ACC112 (cell line): ENCODE data around the gene LRFN2.

Experiments
- H2AFZ ChIP-seq: fragments of 200-600 bp; sonication (generic); one replicate; pipeline ENCODE4 v1.6.0; 2017; ENCODE audit warnings: antibody characterized with exemption, low read length; ENCODE audit not compliant: unreplicated experiment
- H3K27ac ChIP-seq: fragments of 200-600 bp; sonication (generic); 2 replicates; pipeline ENCODE4 v1.5.1; 2014; ENCODE audit warnings: low read depth, mild to moderate bottlenecking, antibody characterized with exemption, low read length, moderate library complexity
- H3K27me3 ChIP-seq: fragments of 200-600 bp; sonication (generic); 2 replicates; pipeline ENCODE4 v1.6.1; 2014; ENCODE audit warnings: mild to moderate bottlenecking, antibody characterized with exemption, low read length, moderate library complexity, mixed read lengths; ENCODE audit not compliant: insufficient read depth
- H3K36me3 ChIP-seq: fragments of 200-600 bp; sonication (generic); 2 replicates; pipeline ENCODE4 v1.6.1; 2016; ENCODE audit warnings: mild to moderate bottlenecking, antibody characterized with exemption, low read length, moderate library complexity, mixed read lengths; ENCODE audit not compliant: insufficient read depth
- H3K4me1 ChIP-seq: fragments of 200-600 bp; sonication (generic); one replicate; pipeline ENCODE4 v1.6.1; 2016; ENCODE audit warnings: low read length, mixed read lengths; ENCODE audit not compliant: insufficient read depth, unreplicated experiment, control insufficient read depth
- H3K4me3 ChIP-seq: fragments of 200-600 bp; sonication (generic); 2 replicates; pipeline ENCODE4 v1.5.1; 2014; ENCODE audit warnings: mild to moderate bottlenecking, low read depth, low read length
- H3K79me2 ChIP-seq: fragments of 200-600 bp; sonication (generic); one replicate; pipeline ENCODE4 v1.6.0; 2016; ENCODE audit warnings: low read length; ENCODE audit not compliant: control insufficient read depth, unreplicated experiment, insufficient read depth

Gene LRFN2

DNA sequence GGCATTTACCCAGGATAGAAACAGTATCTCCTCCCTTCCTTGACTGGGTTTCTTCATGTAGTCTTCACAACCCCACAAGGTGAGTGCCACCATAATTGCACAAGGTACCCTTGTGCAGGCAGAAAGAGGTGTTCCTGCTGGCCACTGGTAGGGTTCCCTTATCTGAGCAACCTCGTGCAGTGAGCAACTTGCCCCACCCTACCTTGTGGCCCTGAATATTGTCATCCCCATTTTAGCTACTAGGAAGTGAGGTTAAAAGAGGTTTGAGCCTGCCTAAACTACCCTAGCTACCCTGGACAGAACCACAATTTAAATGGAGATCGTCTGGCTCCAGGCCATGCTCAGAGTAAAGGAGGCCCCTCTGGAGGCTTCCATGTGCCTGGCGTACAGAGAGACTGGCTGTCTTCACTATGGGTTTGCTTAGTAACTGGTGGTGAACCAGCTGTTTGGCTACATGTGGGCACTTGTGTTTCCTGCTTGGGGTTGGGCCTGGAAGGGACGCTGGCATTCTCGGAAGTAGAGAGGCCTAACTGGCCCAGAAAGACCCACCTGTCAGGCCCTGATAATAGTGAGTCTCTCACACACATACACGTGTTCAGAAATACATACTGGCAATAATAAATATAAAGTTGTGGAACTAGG is 148.8 kb downstream of the LRFN2 start:
- H2AFZ ChIP-seq = no peak overlapping the region

DNA sequence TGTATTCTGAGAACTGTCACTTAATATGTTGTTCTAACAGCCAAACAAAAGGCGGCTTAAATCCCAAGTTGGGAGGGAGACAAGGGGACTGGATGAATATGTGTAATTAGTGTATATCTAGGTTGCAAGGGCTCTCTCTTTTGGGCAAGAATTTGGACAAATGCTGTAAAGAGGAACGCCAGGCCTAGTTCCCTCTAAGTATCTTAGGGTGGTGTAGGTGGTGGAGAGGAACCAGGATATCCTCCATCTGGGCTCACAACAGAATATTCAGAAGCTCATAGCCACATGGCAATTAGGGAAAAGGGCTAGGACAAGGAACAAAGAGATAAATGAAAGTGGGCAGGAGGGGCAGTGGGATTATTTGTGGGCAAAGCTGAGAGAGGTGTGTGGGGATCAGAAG is 149.5 kb downstream of the LRFN2 start:
- no peak overlapping the region for H2AFZ ChIP-seq
- H3K27me3 ChIP-seq = no peaks in the 10 kb centered on the region
- no peak overlapping the region for H3K27ac ChIP-seq
- no peaks in the 10 kb centered on the region for H3K36me3 ChIP-seq
- H3K79me2 ChIP-seq = no peaks in the 10 kb centered on the region
- H3K4me1 ChIP-seq = no peaks in the 10 kb centered on the region
- no peak overlapping the region for H3K4me3 ChIP-seq

More for the DNA sequence above, 148.8 kb downstream of the LRFN2 start:
- Histone ChIP-seq H3K4me3 (no peak overlapping the region), H3K79me2 (no peaks in the 10 kb centered on the region), H3K27ac (no peak overlapping the region), H3K27me3 (no peaks in the 10 kb centered on the region), H3K36me3 (no peaks in the 10 kb centered on the region), H3K4me1 (no peaks in the 10 kb centered on the region)

DNA sequence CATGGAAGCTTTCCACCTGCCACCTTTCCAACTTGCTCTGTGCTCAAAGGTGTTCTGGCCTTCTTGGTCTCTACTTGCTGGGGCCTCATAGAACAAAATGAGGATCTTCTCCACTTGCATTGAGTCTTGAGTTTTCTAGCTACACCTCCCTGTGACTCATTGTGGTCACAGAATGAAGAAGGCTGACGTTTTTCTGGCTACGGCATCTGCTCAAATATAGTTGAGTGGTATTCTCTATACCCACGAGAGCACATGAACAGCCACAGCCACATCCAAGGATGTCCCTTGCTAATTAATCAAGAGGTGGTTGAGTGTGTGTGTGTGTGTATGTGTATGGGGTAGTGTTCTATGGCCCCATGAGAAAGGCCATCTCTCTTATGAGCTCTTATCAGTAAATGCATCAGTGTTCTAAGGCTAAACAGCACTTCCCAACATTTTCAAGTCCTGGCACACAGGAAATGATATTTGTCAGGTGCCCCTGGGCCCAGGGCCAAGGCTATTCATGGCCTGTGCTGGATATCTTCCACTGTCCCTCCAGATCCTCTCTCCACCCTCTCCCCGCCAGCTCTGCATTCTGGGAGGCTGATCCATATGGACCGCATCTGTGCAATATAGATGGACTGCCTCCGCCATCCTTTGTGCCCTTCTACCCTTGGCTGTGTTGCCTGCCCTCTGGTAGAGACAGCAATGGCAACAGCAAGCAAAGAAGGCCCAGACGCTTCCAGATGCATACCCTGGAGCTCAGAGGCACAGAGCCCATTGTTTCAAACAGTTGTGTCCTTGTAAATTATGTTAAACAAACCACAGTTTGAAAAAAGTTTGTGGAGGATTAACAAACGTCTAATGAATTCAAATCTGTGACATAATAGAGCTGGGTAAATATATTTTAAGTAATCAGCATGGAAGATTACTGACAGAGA is 150.2 kb downstream of the LRFN2 start:
- Histone ChIP-seq H3K27ac (no peak overlapping the region), H3K4me3 (no peak overlapping the region), H3K4me1 (no peaks in the 10 kb centered on the region), H2AFZ (no peak overlapping the region), H3K36me3 (no peaks in the 10 kb centered on the region), H3K27me3 (no peaks in the 10 kb centered on the region), H3K79me2 (no peaks in the 10 kb centered on the region)

DNA sequence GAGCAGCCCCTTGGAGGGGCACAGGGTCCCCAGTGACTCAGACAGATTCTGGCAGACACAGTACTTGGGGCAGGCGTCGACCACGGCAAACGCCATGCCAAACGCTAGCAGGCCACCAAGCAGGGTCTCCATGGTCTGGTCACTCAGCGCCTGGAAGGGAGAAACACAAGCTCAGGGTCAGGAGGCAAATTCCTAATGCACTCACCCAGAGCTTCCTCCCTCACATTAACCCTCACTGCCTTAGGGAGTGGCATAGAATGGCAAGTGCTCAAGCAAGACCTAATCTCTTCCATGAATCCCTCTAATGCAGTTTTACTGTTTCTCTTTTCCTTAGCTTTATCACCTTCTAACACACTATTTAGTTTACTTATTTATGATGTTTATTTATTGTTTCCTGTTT is 154.2 kb downstream of the LRFN2 start:
- H3K79me2 ChIP-seq = no peaks in the 10 kb centered on the region
- no peaks in the 10 kb centered on the region for H3K27me3 ChIP-seq

DNA sequence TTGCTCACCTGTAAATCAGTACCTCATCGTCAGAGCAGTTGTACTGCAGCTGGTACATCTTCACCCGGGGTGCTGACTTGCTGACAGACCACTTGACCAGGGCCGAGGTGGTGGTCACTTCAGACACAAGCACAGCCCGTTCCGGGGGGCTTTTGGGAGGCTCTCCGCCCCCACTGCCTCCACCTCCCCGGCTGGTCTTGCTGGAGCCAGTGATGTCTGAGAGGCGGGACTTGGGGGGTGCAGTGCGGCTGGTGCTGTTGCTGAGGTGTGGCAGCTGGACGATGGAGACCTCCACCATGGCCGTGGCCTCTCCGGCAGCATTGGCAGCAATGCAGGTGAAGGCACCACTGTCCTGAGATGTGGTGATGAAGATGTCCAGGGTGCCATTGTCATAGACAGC is 155.5 kb downstream of the LRFN2 start:
- Histone ChIP-seq H3K4me1 (no peaks in the 10 kb centered on the region), H3K27me3 (no peaks in the 10 kb centered on the region), H3K79me2 (no peaks in the 10 kb centered on the region), H3K27ac (no peak overlapping the region), H3K36me3 (no peaks in the 10 kb centered on the region), H3K4me3 (no peak overlapping the region), H2AFZ (no peak overlapping the region)

More for the DNA sequence above, 154.2 kb downstream of the LRFN2 start:
- Histone ChIP-seq H3K4me3 (no peak overlapping the region), H3K4me1 (no peaks in the 10 kb centered on the region), H3K36me3 (no peaks in the 10 kb centered on the region), H2AFZ (no peak overlapping the region), H3K27ac (no peak overlapping the region)

DNA sequence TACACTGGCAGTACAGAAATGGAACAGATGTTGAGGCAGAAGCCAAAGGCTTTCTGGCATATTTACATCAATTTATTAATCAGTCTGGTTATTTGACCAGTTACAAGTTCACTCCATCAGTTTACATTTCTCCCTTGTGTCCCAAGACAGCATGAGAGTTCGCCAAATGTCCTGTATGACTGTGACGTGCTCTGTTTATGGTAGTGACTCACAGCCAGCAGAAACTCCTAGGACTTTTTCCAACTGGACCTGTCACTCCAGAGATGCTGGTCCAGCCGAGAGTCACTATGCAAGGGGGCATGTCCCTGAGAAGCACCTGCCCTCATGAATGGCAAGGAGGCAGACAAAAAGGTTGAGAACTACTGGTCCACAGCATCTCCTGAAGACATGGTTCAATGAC is 160.0 kb downstream of the LRFN2 start:
- no peaks in the 10 kb centered on the region for H3K79me2 ChIP-seq
- no peak overlapping the region for H3K27ac ChIP-seq
- no peak overlapping the region for H2AFZ ChIP-seq
- no peaks in the 10 kb centered on the region for H3K27me3 ChIP-seq
- no peak overlapping the region for H3K4me3 ChIP-seq
- no peaks in the 10 kb centered on the region for H3K36me3 ChIP-seq
- H3K4me1 ChIP-seq = no peaks in the 10 kb centered on the region

DNA sequence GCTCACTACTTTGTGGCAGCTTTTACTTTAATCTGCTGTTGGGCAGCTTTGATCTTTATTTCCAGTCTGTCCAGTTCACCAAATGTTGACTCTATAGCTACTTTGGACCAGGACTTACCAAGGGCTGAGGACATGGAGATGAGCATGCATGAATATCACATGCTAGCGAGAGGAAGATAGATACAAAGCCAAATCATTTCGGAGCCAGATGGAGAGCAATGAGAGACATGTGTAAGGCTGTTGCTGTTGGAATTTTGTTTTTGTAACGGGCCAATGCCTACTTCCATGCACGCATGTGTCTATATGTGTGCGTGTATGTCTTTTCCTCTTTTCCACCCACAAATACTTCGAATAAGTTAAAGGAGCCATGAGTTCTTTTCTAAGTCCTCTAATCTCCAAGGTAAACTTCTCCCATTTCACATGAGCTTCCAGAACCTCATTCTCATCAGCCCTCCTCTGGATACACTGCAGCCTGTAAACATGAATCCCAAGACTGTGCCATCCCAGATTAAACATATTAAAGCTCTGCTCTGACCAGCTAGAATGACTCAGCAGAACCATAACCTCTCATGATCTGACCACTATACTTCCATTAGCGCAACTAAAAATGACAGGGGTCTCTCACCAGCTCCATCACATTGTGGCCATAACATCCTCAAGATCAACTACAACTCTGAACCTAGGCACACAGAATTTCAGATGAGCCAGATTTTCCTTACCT is 160.7 kb downstream of the LRFN2 start:
- Histone ChIP-seq H3K27ac (no peak overlapping the region), H3K79me2 (no peaks in the 10 kb centered on the region), H3K4me3 (no peak overlapping the region), H3K27me3 (no peaks in the 10 kb centered on the region), H3K36me3 (no peaks in the 10 kb centered on the region), H3K4me1 (no peaks in the 10 kb centered on the region), H2AFZ (no peak overlapping the region)

DNA sequence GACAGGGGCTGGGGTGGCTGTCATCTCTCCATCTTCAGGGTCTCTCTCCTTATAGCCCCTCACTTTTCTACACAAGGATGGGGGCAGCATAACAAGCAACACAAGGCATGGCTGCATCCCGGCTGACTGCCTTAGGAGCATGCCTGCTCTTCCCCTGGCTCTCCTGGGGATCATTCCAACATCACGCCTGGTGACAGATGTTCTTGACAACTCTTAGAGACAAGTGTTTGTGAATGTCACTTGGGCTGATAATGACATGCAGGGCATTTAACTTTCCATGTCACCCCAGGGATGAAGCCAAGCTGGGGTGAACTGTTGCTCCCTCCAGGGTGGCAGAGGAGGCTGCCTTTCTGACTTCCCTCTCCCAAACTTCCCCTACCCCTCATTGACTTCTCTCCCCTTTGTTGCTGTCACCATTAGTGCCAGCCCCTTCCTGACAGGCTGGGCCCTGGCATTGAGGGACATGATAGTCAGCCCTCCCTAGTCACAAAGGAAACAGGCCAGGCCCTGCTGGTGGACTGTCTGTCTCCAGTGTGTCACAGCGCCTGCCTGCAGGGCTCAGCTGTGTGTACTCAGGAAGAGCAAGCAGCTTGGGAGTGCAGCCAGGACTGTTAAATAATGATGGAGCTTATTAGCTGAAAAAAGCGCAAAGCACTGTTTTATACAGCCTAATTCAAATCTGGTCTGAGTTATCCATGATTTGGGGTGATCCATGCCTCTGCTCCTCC is 161.8 kb downstream of the LRFN2 start:
- H3K36me3 ChIP-seq = no peaks in the 10 kb centered on the region
- H3K79me2 ChIP-seq = no peaks in the 10 kb centered on the region
- no peak overlapping the region for H3K27ac ChIP-seq
- H2AFZ ChIP-seq = no peak overlapping the region
- no peaks in the 10 kb centered on the region for H3K4me1 ChIP-seq
- no peaks in the 10 kb centered on the region for H3K27me3 ChIP-seq
- H3K4me3 ChIP-seq = no peak overlapping the region

DNA sequence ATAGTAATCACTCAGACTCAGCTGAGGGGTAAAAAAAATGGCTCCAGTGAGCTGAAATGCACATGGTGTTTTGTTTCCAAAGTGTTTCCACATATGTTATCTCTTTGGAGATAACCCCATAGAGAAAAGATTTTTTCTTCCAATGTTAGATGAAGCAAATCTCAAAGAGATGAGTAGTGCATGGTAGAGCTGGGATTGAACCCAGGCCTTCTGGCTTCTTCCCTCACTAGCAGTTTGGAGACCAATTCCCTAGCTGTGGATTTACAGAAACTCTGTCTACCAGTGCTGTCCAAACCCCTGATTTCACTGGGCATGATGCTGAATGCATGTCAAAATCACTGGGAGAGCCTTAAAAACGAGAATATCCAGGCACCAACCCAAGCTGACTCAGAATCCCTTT is 165.1 kb downstream of the LRFN2 start:
- H3K27ac ChIP-seq = no peak overlapping the region
- H3K79me2 ChIP-seq = no peaks in the 10 kb centered on the region
- H3K36me3 ChIP-seq = no peaks in the 10 kb centered on the region
- H3K4me3 ChIP-seq = no peak overlapping the region
- no peaks in the 10 kb centered on the region for H3K4me1 ChIP-seq
- no peaks in the 10 kb centered on the region for H3K27me3 ChIP-seq
- no peak overlapping the region for H2AFZ ChIP-seq

DNA sequence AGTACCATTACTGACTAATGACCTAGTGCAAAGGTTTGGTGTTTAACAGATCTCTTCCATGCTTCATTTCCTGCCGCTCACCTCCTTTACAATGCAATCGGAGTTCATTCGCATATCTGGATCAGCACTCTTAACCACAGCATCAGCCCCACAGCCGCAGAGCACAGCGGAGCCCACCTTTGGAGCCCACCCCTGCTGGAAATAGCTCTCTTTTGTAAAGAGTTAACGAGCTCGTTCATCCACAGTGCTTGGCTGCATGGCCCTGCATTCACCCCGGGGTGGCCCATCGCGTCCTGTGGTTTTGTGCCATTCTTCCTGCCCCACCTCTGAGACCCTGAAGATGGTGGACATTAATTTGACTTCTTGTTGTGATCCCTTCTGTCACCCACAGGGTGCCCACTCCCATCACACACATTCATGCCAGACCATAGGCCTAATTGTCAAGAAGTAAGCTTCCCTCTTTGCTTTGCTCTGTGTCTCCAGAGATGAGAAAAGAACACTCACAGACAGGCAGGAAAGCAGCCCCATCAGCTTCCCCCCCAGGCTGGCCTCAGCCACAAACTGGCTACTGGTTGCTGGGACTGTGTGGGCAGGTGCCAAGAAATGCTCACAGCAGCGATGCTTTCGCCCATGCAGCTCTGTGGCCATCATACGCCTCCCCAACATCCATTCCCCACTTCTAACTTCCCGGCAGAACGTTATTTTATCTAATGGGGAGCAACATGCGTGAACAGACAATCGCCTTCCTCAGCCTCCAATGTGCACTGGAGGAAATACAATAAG is 167.0 kb downstream of the LRFN2 start:
- Histone ChIP-seq H3K27ac (no peak overlapping the region), H2AFZ (no peak overlapping the region), H3K4me3 (no peak overlapping the region), H3K4me1 (no peaks in the 10 kb centered on the region), H3K27me3 (no peaks in the 10 kb centered on the region), H3K36me3 (no peaks in the 10 kb centered on the region), H3K79me2 (no peaks in the 10 kb centered on the region)
